Mucosa of stomach (tissue), 1 donor: Measurements from ENCODE around the gene CAMTA1.
"Not testable (repeated sequence)": the region's sequence is repeated elsewhere in the genome, so short reads cannot be mapped to it uniquely, and the experiment has no call there.

Experiments used
- H3K27me3 ChIP-seq: one replicate; pipeline ENCODE4 v1.7.0; 2013; ENCODE audit warnings: mild to moderate bottlenecking, low read length; ENCODE audit not compliant: control insufficient read depth, insufficient read depth
- H3K36me3 ChIP-seq: one replicate; pipeline ENCODE4 v1.7.0; 2013; ENCODE audit warnings: low read length; ENCODE audit not compliant: control insufficient read depth, insufficient read depth
- H3K4me1 ChIP-seq: one replicate; pipeline ENCODE4 v1.7.0; 2013; ENCODE audit warnings: mild to moderate bottlenecking, low read length; ENCODE audit not compliant: control insufficient read depth, insufficient read depth
- H3K4me3 ChIP-seq: one replicate; pipeline ENCODE4 v1.7.0; 2013; ENCODE audit warnings: low read length
- H3K9ac ChIP-seq: one replicate; pipeline ENCODE4 v1.7.0; 2013; ENCODE audit warnings: mild to moderate bottlenecking, low read length, moderate library complexity
- H3K9me3 ChIP-seq: one replicate; pipeline ENCODE4 v1.7.0; 2013; ENCODE audit warnings: mild to moderate bottlenecking, low read length, moderate library complexity; ENCODE audit not compliant: control insufficient read depth
- donor health status: Pancreatic carcinoma.

The CAMTA1 gene

GRCh38 chr1:6842301-6842700 is 57.0 kb downstream of the CAMTA1 start:
- H3K4me3 ChIP-seq: no peak overlapping the region
- no peaks in the 10 kb centered on the region for H3K9me3 ChIP-seq
- H3K27me3 ChIP-seq: no peaks in the 10 kb centered on the region

GRCh38 chr1:6845786-6846185 is 60.5 kb downstream of the CAMTA1 start:
- not testable (repeated sequence) for H3K4me1 ChIP-seq, H3K27me3 ChIP-seq, H3K9me3 ChIP-seq, H3K9ac ChIP-seq, H3K36me3 ChIP-seq, H3K4me3 ChIP-seq

More at GRCh38 chr1:6842301-6842700, 57.0 kb downstream of the CAMTA1 start:
- Histone ChIP-seq H3K9ac (no peak overlapping the region), H3K4me1 (no peaks in the 10 kb centered on the region), H3K36me3 (no peaks in the 10 kb centered on the region)

- Histone ChIP-seq H3K4me3 (no peak overlapping the region), H3K4me1 (no peaks in the 10 kb centered on the region), H3K27me3 (no peaks in the 10 kb centered on the region), H3K9ac (no peak overlapping the region), H3K9me3 (no peaks in the 10 kb centered on the region), H3K36me3 (no peaks in the 10 kb centered on the region)
Measured at GRCh38 chr1:6848816-6849215, 63.6 kb downstream of the CAMTA1 start.

- H3K36me3 ChIP-seq: no peaks in the 10 kb centered on the region
- no peak overlapping the region for H3K9ac ChIP-seq
- H3K27me3 ChIP-seq: no peaks in the 10 kb centered on the region
- no peak overlapping the region for H3K4me3 ChIP-seq
- no peaks in the 10 kb centered on the region for H3K9me3 ChIP-seq
- H3K4me1 ChIP-seq: no peaks in the 10 kb centered on the region
Measured at GRCh38 chr1:6850537-6850936, 65.3 kb downstream of the CAMTA1 start.

DNA sequence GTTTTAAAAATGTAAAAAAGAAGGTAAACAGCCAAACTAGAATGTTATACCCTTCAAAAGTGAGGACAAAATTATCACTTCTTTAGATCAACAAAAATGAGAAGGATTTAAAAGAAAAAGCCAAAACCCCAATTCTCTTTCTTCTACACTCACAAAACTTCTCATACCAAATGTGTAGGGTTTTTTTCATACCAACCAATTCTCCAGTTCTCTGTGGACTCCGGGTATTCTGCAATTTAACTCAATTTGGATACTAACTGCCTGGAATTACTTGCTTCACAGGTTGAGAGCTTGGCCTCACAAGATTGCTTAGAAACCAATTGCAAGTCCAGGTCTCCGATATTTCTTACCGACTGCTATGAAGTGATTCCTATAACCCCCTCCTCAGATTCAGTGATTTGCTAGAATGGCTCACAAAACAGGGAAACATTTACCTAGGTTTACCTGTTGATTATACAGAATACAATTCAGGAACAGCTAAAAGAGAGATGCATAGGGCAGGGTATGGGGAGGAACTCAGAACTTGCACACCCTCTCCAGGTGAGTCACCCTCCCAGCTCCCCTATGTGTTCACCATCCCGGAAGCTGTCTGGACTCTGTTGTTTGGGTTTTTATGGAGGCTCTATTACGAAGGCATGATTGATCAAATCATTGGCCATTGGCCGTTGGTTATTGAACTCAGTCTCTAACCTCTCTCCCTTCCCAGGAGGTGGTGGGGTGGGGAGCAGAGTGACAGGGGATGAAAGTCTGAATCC is 67.1 kb downstream of the CAMTA1 start:
- Histone ChIP-seq H3K27me3 (no peaks in the 10 kb centered on the region), H3K4me3 (no peak overlapping the region), H3K9me3 (no peaks in the 10 kb centered on the region), H3K4me1 (no peaks in the 10 kb centered on the region), H3K9ac (no peak overlapping the region), H3K36me3 (no peaks in the 10 kb centered on the region)

DNA sequence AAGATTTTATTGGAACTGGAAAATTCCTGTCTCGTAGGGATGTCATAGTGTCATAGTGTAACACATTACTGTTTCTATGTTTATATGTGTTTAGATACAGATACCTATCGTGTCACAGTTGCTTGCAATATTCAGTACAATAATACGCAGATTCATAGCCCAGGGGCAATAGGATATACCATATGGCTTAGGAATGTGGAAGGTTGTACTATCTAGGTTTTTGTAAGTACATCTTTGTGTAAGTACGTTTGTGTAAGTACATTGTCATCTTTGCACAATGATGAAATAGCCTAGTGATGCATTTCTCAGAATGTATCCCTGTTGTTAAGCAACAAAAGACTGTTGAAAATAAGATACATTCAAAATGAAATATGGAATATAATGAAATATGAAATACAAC is 68.9 kb downstream of the CAMTA1 start:
- Histone ChIP-seq H3K9ac (no peak overlapping the region), H3K4me1 (no peaks in the 10 kb centered on the region), H3K27me3 (no peaks in the 10 kb centered on the region), H3K36me3 (no peaks in the 10 kb centered on the region), H3K4me3 (no peak overlapping the region), H3K9me3 (no peaks in the 10 kb centered on the region)

DNA sequence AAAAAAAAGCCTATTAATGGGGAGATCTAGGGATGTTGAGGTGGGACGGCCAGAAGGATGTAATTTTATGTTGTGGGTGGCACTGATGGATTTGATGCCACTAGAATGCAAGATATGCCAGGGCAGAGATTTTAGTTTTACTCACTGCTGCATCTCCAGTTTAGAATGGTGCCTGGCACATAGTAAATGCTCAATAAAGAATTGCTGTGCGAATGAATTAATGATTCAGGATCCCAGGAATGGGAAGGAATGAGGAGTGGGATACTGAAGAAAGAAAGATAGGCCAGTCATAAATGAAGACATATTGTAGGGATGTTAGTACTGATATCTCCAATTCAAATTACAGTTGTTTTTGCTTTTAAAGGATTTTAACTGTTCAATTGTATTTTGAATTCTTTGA is 72.6 kb downstream of the CAMTA1 start:
- H3K9ac ChIP-seq: no peak overlapping the region
- no peaks in the 10 kb centered on the region for H3K36me3 ChIP-seq
- no peaks in the 10 kb centered on the region for H3K9me3 ChIP-seq
- no peak overlapping the region for H3K4me3 ChIP-seq
- no peaks in the 10 kb centered on the region for H3K27me3 ChIP-seq
- no peaks in the 10 kb centered on the region for H3K4me1 ChIP-seq

- H3K4me1 ChIP-seq: no peaks in the 10 kb centered on the region
- H3K27me3 ChIP-seq: no peaks in the 10 kb centered on the region
- H3K36me3 ChIP-seq: no peaks in the 10 kb centered on the region
- no peak overlapping the region for H3K4me3 ChIP-seq
- no peaks in the 10 kb centered on the region for H3K9me3 ChIP-seq
- H3K9ac ChIP-seq: no peak overlapping the region
Measured at GRCh38 chr1:6858596-6858995, 73.3 kb downstream of the CAMTA1 start.

DNA sequence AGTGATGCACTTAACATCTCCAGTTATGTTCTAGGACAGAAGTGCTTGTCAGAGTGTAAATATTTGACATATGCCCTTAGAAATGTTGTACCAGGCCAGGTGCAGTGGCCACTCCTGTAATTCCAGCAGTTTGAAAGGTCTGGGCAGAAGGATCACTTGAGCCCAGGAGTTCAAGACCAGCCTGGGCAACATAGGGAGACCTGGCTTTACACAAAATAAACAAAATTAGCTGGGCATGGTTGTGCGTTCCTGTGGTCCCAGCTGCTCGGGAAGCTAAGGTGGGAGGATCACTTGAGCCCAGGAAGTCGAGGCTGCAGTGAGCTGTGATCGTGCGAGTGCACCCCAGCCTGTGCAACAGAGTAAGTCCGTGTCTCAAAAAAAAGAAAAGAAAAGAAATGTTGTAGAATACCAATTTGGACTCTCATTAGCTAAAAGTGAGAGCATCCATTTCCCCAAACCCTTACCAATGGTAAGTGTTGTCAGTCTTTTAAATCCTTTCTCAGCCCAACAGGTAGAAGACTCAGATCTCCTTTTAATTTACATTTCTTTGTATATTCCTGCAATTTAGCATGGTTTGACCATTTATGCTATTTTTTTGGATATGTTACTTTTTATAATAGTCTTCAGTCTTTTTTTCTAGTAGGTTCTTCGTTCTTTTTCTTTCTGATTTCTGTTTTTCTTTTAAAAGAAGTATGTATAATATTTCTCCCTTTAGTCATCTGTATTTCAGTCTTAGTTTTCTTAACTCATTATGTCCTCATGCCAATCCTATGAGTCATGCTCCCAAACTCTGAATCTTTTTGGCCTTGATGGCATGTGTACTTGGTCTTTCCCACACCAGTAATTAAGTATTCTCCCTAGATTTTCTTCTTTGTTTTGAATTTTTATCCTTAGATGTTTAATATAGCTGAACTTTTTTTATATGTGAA is 74.4 kb downstream of the CAMTA1 start:
- Histone ChIP-seq H3K9ac (no peak overlapping the region), H3K27me3 (no peaks in the 10 kb centered on the region), H3K4me3 (no peak overlapping the region), H3K36me3 (no peaks in the 10 kb centered on the region), H3K4me1 (no peaks in the 10 kb centered on the region), H3K9me3 (no peaks in the 10 kb centered on the region)

GRCh38 chr1:6860401-6860800 is 75.1 kb downstream of the CAMTA1 start:
- Histone ChIP-seq H3K4me3 (no peak overlapping the region), H3K36me3 (no peaks in the 10 kb centered on the region)

DNA sequence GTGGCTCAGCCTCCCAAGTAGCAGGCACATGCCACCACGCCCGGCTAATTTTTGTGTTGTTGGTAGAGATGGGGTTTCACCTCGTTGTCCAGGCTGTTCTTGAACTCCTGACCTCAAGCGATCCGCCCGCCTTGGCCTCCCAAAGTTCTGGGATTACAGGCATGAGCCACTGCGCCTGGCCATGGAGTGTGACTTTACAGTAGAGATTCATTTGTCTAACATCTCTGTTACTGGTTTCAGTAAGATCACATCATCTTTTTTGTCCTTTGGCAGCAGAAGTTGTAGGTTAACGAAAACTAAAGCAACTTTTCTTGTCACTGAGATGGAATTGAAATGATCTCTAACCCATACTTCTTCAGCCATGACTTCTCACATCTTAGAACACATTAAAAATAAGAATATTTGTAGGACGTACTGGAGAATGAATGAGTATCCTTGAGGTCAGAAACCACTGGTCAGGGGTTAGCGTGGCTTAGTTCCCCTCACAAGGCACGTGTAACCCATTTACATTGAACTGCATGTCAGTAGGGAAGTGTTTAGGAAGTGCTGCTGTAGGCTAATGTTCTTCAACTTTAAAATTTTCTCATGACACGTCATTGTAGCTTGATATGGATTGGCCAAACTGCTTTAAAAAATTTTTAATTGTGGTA is 75.9 kb downstream of the CAMTA1 start:
- no peaks in the 10 kb centered on the region for H3K27me3 ChIP-seq
- H3K36me3 ChIP-seq: no peaks in the 10 kb centered on the region
- H3K9me3 ChIP-seq: no peaks in the 10 kb centered on the region
- no peak overlapping the region for H3K4me3 ChIP-seq
- H3K4me1 ChIP-seq: no peaks in the 10 kb centered on the region
- H3K9ac ChIP-seq: no peak overlapping the region

More at GRCh38 chr1:6860401-6860800, 75.1 kb downstream of the CAMTA1 start:
- no peaks in the 10 kb centered on the region for H3K27me3 ChIP-seq
- H3K4me1 ChIP-seq: no peaks in the 10 kb centered on the region
- no peak overlapping the region for H3K9ac ChIP-seq
- H3K9me3 ChIP-seq: no peaks in the 10 kb centered on the region

- H3K4me1 ChIP-seq: no peaks in the 10 kb centered on the region
- no peak overlapping the region for H3K9ac ChIP-seq
- H3K36me3 ChIP-seq: no peaks in the 10 kb centered on the region
- H3K27me3 ChIP-seq: no peaks in the 10 kb centered on the region
- no peak overlapping the region for H3K4me3 ChIP-seq
- no peaks in the 10 kb centered on the region for H3K9me3 ChIP-seq
Measured at GRCh38 chr1:6862906-6863305, 77.7 kb downstream of the CAMTA1 start.
